Epithelial cell of proximal tubule (primary cell): ENCODE data around the gene RDH5. TPM values are rescaled to one million over a fixed set of nuclear protein-coding genes. Genes with fewer than 3 reads are reported as not detected.
A peak's percentile ranks its signal among the peaks of the same experiment; 100 is the strongest.

ENCODE experiments used
- DNase-seq: peaks from one replicate; pipeline ENCODE4 v3.0.0-alpha.2; 2011; ENCODE audit warnings: low read depth
- H3K4me3 ChIP-seq: 2 replicates; pipeline ENCODE4 v1.5.1; 2011; ENCODE audit warnings: low read depth, mild to moderate bottlenecking, low read length
- total RNA-seq: library from RNA; depleted of rRNA; stranded (reverse); fragments of >200 nt; gene quantifications from 2 replicates; pipeline ENCODE4 v1.2.3, GENCODE V29; 2015
- TF ChIP-seq, protein P1 (sequence below): conservative IDR thresholded peaks from 2 replicates; pipeline ENCODE4 v1.5.1; 2012; ENCODE audit warnings: low read depth, mild to moderate bottlenecking, low read length

RDH5 gene
- total RNA-seq, 1 donor from 2014 or later: 2.5 TPM

DNA sequence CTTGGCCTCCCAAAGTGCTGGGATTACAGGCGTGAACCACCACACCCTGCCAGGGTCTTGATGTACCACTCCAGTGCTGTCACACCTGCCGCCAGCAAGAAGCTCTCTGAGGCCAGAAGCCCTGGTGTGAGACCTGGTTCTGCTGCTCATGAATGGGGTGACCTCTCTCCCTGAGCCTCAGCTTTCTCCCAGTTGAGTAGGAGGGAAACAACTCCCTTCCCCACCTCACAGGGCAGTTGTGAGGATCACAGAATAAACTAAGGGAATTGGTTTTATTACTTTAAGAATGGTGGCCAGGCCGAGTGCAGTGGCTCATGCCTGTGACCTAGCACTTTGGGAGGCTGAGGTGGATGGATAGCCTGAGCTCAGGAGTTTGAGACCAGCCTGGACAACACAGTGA is 14.4 kb downstream of the RDH5 start:
- no peak for DNase-seq
- TF ChIP-seq, protein P1, sequence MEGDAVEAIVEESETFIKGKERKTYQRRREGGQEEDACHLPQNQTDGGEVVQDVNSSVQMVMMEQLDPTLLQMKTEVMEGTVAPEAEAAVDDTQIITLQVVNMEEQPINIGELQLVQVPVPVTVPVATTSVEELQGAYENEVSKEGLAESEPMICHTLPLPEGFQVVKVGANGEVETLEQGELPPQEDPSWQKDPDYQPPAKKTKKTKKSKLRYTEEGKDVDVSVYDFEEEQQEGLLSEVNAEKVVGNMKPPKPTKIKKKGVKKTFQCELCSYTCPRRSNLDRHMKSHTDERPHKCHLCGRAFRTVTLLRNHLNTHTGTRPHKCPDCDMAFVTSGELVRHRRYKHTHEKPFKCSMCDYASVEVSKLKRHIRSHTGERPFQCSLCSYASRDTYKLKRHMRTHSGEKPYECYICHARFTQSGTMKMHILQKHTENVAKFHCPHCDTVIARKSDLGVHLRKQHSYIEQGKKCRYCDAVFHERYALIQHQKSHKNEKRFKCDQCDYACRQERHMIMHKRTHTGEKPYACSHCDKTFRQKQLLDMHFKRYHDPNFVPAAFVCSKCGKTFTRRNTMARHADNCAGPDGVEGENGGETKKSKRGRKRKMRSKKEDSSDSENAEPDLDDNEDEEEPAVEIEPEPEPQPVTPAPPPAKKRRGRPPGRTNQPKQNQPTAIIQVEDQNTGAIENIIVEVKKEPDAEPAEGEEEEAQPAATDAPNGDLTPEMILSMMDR: no peak
- H3K4me3 ChIP-seq: no peak overlapping the region

DNA sequence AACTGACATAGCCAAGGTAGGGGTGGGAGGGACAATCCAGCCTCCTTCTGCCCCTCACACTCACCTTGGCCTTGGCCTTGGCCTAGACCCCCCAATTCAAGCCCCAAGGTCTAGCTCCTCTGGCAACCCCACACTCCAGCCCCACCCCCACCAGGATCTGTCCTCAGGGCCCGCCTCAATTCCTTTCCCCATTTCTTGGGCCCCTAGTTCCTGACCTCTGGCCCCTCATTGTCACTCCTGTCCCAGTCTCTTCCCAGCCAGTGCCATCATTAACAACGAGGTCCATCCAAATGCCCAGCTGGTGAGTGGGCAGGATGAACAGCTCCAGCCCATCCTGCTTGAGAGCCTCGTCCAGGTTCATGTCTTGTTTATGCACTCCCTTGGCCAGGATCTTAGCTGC is 15.9 kb downstream of the RDH5 start:
- no peak for DNase-seq
- no peak overlapping the region for H3K4me3 ChIP-seq
- TF ChIP-seq, protein P1: no peak

DNA sequence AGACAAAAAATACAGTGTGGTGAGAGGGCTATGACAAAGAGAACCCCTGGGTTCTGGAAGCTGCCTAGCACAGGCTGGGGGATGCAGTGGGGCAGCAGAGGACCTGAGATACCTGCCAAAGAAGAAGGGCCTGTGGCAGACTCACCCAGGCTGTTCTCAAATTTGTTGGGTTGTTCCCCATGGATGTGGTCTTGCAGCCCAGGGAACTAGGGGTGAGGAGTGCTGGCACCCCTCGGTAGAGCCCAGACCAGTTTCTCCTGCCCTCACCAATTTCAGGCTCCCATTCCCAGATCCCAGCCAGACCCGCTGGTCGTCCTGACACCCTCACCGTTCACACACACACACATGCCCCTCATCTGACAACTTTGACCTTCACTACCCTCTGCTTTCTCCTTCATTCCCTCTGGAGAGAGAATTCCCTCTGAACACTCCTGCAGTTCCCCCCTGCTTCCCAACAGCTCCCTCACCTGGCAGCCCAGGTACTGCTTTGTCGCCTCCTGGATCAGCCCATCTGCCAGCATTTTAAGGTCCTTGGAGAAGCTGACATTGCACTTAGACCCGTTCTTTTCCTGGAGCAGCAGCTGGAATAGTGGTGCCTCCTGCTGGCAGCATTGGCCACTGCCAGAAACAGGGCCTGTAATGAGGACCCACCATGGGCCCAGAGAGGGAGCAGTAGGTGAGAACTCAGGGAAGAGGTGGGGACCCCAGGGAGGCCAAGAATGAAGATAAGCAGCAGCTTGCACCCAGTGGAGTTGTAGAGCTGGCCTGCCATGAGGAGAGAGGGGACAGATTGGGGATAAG is 16.8 kb downstream of the RDH5 start:
- TF ChIP-seq, protein P1: peak; percentile 98
- DNase-seq: no peak
- no peak overlapping the region for H3K4me3 ChIP-seq

DNA sequence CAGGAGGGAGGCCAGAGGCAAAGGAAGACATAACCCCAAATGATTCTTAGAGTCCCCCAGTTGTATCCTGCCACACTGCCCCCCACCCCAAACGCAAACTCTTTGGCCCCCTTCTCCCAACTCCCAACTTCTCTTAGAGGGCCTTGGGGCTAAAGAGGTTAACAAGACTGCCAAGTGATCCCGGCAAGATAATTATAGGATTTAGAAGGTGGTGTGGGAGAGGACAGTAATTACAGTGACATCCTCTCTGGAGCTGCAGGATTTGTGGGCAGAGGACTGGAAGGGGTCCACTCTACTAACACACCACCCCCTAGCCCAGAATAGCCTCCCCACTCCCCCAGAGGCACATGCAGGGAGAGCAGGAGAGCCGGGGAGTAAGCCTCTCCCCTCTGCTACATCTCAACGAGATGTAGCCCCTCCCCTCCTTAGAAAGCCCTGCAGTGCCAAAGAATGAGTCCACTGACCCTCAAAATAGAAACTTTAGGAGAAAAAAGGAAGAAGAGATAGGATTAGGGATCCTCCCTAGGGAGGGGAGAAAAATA is 17.5 kb downstream of the RDH5 start:
- TF ChIP-seq, protein P1: no peak
- DNase-seq: no peak
- H3K4me3 ChIP-seq: peak overlapping the region; percentile 61

DNA sequence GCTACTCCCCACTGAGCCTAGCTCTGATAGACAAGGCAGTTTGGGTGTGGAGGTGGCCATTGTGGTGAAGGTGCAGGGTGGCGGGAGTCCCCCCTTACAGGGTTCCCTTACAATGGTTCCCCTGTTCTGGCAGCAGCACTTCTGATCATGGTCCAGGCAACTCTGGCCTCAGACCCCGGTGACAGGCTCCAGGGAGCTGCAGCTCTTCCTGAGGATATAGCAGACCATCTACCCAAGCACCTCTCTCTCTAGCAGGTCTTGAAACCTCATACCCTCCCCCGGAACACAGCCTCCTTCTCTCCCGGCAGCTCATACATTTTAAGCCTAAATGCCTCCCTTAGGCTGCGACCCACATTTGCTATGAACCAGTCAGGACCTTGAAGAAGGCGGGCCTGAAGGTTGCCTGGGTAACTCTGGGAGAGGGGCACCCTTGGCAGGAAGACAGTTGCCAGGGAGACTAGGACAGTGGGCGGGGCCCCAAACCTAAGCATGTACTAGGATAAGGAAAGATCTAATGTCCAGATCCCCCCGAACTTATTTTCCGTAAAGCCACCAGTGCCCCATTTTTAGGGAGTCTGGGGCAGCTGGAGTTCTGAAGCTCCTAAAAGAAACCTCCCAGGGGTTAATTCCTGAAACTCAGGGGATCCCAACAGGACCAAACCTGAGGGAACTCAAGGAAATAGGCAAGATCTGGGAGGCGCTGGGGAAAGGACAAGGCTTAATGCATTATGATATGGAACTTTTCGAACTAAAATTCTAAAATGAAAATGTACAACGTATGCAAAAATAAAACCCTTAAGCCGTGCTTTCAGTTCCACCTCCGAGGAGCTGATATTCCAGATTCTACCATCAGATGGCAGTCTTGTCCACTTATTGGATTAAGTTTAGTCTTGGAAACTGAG is 18.2 kb downstream of the RDH5 start:
- TF ChIP-seq, protein P1: peak; percentile 78
- H3K4me3 ChIP-seq: peak overlapping the region; percentile 61

DNA sequence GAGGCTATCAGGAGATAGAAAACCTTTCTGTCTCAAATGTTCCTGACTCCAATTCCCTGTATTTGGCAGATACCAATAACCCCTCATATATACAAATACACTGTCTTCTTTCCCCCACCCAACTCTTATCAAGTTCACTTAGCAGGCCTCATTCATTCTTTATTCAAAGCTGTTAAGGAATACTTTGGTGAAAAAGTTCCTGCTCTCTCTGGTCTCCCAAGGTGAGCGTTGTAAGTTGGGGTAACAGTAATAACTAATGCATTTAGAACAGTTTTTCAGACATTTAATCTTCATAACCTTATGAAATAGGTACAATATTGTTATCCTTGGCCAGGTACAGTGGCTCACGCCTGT is 18.8 kb downstream of the RDH5 start:
- peak overlapping the region; percentile 61 for H3K4me3 ChIP-seq
- no peak for DNase-seq
- TF ChIP-seq, protein P1: no peak

More for the DNA sequence above, 18.2 kb downstream of the RDH5 start:
- no peak for DNase-seq
